Epidermal melanocyte (primary cell): Measurements from ENCODE around the gene CLCF1.
A peak's percentile ranks its signal among the peaks of the same experiment; 100 is the strongest.

Source experiments
- DNase-seq: peaks from one replicate; pipeline ENCODE4 v3.0.0; 2011; ENCODE audit warnings: low spot score; ENCODE audit not compliant: insufficient read length

CLCF1 gene

DNA sequence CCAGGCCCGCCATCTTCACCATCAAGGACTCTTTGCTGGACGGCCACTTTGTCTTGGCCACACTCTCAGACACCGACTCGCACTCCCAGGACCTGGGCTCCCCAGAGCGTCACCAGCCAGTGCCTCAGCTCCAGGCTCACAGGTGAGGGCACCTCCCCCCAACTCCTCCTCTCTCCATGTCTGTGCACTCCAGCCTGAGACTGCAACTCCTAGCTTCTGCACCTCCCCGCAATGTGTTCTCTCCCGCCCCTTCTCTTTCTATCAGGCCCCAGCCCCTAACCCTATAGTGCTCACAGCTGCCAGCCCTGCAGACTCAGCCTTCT lies 22.8 kb upstream of the CLCF1 start:
- no peak for DNase-seq

DNA sequence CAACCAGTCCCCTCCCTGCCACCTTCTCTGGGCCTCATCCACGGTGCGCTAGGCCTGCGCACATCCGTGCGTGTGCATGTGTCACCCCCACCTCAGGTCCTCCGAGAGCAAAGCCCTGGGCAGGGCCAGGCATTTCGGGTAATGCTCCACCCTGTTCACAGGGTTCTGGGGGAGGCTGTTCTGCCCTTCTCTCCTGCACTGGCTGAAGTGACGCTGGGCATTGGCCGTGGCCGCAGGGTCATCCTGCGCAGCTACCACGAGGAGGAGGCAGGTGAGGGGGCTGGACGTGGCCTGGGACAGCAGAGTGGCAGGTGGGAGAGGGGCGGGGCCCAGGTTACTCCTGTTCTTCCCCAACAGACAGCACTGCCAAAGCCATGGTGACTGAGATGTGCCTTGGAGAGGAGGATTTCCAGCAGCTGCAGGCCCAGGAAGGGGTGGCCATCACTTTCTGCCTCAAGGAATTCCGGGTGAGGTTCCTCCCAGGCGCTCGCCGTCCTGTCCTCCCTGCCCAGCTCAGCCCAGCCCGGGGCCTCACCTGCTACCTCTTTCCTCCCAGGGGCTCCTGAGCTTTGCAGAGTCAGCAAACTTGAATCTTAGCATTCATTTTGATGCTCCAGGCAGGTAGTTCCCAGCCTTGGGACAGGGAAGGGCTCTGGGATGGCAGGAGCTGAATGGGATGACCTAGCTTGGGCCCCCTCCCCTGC lies 22.3 kb upstream of the CLCF1 start:
- no peak for DNase-seq

DNA sequence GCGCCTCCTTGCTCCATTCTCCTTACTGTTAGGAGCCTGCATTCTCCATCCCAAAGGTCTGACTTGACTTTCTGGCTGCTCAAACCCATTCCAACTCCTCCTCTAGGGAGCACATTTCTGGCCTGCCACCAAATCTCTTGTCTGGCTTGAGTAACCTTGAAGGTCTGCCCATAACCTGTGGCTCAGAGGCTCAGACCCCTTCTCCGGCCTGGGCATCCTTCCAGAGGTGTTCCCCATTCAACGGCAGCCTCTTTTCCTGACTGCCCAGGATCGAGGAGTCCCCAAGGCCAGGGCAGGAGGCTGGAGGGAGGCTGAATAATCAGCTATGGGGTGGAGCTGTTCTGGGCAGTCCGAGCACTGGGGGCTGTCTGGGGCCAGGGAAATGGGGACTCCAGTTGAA lies 20.6 kb upstream of the CLCF1 start:
- no peak for DNase-seq

GRCh38 chr11:67393437-67393836 lies 20.0 kb upstream of the CLCF1 start:
- DNase-seq, result no peak

DNA sequence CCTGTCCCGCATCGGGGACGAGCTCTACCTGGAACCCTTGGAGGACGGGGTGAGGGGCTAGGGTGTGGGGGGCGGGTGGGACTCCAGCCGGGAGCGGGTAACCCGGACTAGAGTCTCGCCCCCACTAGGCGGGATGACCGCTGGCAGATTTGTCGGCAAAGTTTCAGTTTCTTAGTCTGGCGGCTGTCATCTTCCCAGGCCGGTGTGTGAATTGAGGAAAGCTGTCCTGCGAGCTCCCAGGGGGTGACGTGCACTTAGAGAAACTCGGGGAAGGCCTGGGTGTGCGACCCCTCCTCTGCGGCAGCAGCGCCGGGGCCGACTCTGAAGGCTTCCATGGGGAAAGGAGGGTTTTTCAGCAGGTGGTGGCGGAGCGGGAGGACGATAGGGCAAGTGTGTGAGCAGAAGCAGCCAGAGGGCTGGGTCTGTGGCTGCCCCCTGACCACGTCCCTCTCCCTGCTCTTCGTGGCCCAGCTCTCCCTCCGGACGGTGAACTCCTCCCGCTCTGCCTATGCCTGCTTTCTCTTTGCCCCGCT lies 18.9 kb upstream of the CLCF1 start:
- DNase-seq, result no peak

DNA sequence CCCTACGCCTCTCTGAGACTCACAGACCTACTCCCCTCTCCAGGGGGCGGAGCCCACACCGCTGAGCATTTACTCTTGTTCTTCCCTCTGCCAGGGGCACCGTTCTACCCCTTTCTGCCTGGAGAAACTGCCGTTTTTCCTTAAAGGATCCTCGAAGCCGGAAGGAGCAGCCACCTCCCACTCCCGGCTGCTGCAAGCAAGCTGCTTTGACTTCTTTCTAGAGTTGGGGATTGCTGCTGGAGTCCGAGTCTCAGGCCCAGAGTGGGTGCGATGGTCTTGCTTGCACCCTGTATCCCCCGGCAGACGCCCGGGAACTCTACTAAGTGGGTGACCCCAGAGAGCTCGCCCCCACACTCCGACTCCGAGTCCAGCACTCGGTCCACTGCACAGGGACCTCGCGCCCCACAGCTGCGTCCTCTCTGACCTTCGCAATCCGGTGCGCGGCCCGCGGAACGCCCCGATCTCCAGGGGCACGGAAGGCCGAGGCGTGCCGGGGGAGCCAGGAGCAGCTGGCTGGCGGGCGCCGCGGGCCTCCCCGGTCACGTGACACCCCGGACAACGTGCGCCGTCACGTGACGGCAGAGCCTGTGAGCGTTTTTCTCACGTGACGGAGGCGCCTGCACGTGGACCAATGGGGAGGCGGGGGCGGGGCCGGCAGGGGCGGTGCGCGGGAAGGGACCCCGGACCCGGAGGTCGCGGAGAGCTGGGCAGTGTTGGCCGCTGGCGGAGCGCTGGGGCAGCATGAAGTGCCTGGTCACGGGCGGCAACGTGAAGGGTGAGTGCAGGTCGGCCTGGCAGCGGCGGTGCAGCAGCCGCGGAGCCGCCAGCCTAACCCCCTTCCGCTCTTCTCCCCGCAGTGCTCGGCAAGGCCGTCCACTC lies 18.1 kb upstream of the CLCF1 start, which contains the start of gene RAD9A:
RAD9A (plus strand) TSS at position 683 of the 879 bp plus-strand sequence; CDS start at position 742, 59 bp downstream.
- peak; percentile 99 for DNase-seq

DNA sequence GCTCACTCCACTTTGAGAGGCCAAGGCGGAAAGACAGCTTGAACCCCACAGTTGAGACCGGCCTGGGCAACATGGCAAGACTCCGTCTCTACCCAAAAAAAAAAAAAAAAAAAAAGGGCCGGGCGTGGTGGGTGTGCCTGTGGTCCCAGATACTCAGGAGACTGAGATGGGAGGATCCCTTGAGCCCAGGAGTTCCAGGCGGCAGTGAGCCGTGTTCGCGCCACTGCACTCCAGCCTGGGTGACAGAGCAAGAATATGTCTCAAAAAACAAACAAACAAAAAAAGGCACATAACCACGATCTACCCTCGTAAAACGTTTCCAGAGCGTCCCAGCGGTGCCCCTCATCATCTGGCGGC lies 17.5 kb upstream of the CLCF1 start:
- DNase-seq, result no peak

DNA sequence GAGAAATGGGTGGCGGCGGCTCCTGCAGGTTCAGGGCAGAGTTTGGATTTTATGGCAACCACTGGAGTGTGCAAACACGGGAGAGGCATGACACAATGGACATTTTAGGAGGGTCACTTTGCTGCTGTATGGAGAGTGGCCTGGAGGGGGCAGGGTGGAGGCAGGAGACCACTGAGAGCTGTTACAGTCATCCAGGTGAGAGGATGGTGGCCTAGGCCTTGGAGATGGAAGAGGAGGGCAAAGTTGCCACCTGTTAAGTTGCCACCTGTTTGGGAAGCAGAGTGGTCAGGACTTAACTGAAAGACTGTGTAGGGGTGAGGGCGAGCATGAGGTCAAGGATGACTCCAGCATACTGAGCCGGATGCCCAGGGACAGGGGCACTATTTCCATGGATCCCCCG lies 16.1 kb upstream of the CLCF1 start:
- no peak for DNase-seq

DNA sequence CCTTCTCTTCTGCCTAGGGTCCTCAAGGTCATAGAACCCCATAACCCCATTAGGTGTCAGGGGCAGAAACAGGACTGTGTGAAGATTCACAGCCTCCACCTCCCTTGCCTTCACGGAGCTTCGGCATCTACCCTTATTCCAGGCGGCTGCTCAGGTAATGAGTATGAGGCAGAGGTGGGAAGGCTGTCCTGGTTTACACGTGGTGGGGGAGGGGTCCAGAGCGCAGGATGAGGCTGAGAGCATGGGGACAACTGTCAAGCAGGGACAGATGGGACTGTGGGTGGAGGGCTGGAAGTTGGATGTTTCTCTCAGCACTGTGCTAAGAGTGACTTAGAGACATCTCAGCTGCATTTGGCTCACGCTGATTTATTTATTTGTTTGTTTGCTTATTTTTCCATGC lies 14.1 kb upstream of the CLCF1 start:
- no peak for DNase-seq

- DNase-seq, result no peak
These were observed 13.7 kb upstream of the CLCF1 start for GRCh38 chr11:67387069-67387468.

- no peak for DNase-seq
These were observed 11.5 kb upstream of the CLCF1 start for GRCh38 chr11:67384851-67385366.

DNA sequence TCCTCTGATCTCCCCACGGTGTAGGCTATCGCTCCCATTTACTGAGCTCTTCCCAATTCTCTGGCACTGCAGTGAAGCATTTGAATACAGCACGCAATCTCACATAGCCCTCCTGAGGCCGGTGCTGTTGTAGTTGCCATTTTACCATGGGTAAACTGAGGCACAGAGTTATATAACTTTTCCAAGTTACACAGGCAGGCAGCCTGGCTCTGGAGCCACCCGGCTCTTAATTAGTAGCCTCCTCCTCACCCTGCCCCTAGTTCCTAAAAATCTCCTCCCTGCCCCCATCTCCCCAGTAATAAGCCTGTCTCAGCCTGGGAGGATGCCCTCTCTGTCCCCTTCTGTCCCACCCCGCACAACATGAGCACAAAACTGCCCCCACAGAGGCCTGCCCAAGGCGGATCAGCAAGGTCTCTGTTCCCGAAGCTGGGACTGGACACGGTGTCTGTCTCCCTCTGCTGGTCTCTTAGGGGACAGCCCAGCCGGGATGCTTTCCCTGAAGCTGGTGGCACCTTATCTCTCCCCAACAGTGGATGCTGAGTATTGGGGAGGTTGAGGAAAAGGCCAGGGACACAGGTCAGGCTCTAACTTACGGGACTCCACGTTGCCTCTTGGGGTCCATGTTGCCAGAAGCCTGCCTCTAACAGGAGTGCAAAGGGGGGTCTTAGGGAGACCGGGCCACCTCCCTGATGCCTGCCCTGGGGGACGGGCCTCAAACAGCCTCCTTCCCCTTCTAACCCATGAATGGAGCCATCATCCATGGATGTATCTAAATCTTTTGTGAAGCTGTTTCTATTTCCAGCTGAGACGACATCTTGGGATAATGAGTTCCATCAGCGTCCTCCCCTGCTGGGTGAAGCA lies 9.1 kb upstream of the CLCF1 start:
- DNase-seq, result peak; percentile 70

GRCh38 chr11:67381244-67381972 lies 8.0 kb upstream of the CLCF1 start:
- no peak for DNase-seq

DNA sequence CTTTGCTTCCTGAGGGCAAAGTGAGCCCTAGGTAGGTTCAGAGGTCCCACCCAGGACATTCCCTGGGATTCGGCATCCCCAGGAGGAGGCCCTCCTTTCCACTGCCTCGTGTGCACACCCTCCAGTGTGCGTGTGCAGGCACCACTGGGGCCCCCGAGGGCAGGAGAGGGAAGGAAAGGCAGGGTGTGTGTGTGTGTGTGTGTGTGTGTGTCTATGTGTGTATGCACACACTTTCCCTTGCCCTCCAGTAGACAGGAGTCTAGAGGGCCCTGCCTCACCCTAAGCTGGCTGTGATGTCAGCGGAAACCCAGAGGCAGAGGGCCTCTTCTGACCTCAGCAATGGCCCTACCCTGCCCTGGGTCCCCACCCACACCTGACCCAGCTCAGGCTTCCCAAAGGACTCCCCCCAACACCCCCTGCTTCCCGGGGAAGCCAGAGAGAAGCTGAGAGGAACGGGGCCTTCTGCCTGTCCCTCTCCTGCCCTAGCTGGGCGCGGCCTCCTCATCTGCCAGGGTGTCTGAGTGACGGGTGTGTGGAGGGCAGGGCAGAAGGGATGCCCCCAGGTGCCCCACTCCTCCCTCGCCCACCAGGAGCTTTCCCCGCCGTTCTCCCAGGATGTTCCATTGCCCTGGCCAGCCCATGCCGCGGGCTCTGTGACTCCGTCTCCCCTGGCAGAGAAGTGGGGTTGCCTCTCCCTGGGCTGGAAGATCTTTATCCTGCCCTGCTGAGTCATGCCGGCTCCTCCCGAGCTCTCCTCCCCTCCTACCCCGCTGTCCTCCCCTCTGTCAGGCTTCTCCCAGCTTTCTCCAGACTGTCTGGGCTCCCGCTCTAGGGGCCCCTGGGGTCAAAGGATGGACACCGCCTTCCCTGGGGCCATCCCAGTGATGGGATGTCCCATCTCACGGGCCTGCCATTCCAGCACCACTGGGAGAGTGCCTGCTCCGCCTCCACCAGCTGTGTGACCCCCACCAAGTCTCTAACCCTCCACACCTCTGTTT lies 6.0 kb upstream of the CLCF1 start:
- DNase-seq, result no peak

DNA sequence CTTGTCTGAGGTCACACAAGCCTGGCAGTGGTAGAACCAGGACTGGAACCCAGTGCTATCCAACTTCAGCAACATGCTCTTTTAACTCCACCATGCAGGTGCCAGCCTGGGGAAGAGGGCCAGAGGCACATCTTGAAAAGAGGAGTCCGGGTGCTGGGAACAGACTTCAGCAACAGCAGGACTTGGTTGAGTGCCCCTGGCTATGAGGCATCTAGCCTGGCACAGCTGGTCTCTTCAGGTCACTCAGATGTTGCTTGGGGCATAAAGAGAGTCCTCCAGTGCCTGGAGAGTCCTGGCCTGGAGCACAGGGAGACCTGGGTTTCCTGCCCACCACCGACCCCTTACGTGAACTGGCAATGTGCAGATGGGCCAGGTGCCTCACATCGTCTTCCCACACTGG lies 5.1 kb upstream of the CLCF1 start:
- DNase-seq, result no peak

DNA sequence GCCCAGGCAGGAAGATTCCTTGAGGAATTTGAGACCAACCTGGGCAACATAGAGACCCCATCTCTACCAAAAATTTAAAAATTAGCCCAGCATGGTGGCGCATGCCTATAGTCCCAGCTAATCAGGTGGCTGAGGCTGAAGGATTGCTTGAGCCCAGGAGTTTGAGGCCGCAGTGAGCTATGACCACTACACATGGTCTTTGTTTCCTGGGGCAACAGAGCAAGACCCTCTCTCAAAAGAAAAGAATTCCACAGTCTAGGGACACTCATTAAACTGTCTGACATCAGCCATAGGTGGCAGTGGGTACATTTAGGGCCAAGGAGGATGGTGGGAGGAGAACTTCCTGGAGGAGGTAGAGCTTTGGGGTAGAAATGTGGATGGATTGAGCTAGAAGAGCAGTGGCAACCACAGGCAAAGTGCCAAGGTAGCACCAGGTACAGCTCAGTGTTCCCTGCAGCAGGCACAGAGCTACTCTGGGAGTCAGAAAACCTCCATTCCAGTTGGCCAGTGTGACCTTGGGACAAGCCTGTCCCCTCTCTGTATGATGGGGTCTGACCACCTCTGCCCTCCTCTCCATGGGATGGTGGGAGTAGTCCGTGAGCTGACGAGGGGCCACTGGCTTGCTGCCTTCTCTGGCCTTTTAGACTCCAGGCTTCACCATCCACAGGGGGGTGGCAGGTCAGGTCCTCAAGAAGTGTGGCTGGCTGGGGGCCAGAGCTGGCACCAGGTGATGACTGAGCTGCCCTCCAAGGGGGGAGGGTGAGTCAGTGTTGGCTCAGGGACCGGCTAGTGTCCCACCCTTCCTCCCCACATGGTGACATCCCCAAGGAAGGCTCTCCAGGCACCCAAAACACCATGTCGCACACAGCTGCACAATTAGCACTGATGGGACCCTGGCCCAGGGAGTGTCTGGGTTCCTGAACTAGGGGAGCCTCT lies 3.7 kb upstream of the CLCF1 start:
- DNase-seq, result no peak

GRCh38 chr11:67376063-67376820 lies 2.8 kb upstream of the CLCF1 start:
- no peak for DNase-seq
